Urinary bladder (tissue), 4 donors: Measurements from ENCODE around the gene SFSWAP. TPM values are rescaled to one million over a fixed set of nuclear protein-coding genes. Genes with fewer than 3 reads are reported as not detected.

Experiments
- DNase-seq: peaks from one replicate; pipeline ENCODE4 v3.0.0-alpha.2; 2015; ENCODE audit errors: extremely low spot score
- H3K27ac ChIP-seq: one replicate; pipeline ENCODE4 v1.5.1; 2013; ENCODE audit warnings: low read depth, mild to moderate bottlenecking, moderate library complexity
- H3K36me3 ChIP-seq: one replicate; pipeline ENCODE4 v1.6.1; 2013; ENCODE audit warnings: mild to moderate bottlenecking, moderate library complexity; ENCODE audit not compliant: insufficient read depth
- H3K4me1 ChIP-seq: one replicate; pipeline ENCODE4 v1.6.1; 2013; ENCODE audit warnings: mild to moderate bottlenecking, moderate library complexity; ENCODE audit not compliant: insufficient read depth
- H3K4me3 ChIP-seq: one replicate; pipeline ENCODE4 v1.5.1; 2013; ENCODE audit warnings: low read depth, low read length
- WGBS: extraction: QIAGEN DNeasy Blood & Tissue Kit; methylation state at CpG from one replicate; pipeline ENCODE4 v1.1.7; 2013; 5-methylcytosine and 5-hydroxymethylcytosine counted together
- polyA plus RNA-seq: library from polyadenylated mRNA; stranded (reverse); fragments of 200-250 nt; gene quantifications from one replicate; pipeline ENCODE4 v1.2.3, GENCODE V29; 2013
- total RNA-seq: library from RNA; depleted of rRNA; stranded (reverse); fragments of >200 nt; gene quantifications from one replicate; pipeline ENCODE4 v1.2.3, GENCODE V29; 2014
- donor health status: healthy with polysubstance abuse.
- donor health status: healthy.

Gene SFSWAP
- total and polyA plus RNA-seq, 2 donors, result 29.0 to 31.6 TPM

DNA sequence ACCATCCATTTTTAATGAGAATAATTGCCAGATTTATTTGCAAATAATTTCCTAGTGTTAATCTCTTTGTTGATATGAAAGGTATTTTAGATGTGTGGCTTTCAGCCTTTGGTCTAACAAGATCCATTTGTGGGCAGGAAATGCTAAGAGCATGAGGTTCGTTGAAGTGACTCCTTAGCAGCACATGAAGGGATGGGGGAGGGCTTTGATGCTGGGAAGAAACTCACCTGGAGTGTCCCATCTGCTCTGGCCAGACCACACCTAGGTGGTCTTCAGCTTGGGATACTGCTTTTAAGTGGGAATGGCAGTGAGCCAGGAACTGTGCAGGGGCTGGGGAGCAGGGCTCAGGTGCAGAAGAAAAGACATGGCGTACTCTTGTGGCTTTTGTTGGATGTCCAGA lies 13.6 kb downstream of the SFSWAP start:
- peaks cover 8% of the 10 kb centered on the region for H3K36me3 ChIP-seq
- no peak overlapping the region for H3K27ac ChIP-seq
- no peaks in the 10 kb centered on the region for H3K4me1 ChIP-seq
- no peak for DNase-seq
- WGBS, result 69% methylated on average over 2 of the region's 2 CpGs
- H3K4me3 ChIP-seq, result no peak overlapping the region

DNA sequence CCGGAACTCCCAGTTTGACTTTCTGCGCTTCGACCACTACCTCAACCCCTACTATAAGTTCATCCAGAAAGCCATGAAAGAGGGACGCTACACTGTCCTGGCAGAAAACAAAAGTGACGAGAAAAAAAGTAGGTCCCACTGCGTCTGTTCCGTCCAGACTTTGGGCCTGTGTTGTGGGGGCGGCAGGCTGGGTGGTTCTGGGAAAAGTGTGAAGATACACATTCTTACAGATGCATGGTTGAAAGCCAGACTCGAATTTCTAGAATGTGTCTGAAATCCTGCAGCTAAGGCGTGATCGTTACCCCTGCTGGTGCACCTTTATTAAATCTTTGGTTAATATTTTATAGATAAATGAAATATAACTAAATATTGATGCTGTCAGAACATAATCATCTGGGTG lies 14.6 kb downstream of the SFSWAP start:
- no peak overlapping the region for H3K27ac ChIP-seq
- WGBS, result 92% methylated on average over 11 of the region's 11 CpGs
- no peak overlapping the region for H3K4me3 ChIP-seq
- H3K4me1 ChIP-seq, result no peaks in the 10 kb centered on the region
- no peak for DNase-seq
- H3K36me3 ChIP-seq, result peaks cover 4% of the 10 kb centered on the region

DNA sequence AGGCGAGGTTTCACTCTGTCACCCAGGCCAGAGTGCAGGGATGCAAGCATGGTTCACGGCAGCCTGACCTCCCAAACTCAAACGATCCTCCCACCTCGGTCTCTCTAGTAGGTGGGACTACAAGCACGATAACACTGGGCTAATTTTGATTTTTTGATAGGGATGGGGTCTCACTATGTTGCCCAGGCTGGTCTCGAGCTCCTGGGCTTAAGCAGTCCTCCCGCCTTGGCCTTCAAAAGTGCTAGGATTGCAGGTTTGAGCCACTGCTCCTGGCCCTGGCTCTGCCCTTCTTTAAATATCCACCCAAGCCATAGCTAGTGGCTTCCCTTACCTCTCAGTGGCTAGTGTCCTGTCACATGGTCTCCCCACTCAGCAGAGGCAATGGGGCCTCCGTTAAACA lies 17.8 kb downstream of the SFSWAP start:
- WGBS, result 95% methylated on average over 8 of the region's 8 CpGs
- Histone ChIP-seq H3K4me1 (no peaks in the 10 kb centered on the region), H3K27ac (no peak overlapping the region), H3K36me3 (peaks cover 4% of the 10 kb centered on the region), H3K4me3 (no peak overlapping the region)
- DNase-seq, result no peak

DNA sequence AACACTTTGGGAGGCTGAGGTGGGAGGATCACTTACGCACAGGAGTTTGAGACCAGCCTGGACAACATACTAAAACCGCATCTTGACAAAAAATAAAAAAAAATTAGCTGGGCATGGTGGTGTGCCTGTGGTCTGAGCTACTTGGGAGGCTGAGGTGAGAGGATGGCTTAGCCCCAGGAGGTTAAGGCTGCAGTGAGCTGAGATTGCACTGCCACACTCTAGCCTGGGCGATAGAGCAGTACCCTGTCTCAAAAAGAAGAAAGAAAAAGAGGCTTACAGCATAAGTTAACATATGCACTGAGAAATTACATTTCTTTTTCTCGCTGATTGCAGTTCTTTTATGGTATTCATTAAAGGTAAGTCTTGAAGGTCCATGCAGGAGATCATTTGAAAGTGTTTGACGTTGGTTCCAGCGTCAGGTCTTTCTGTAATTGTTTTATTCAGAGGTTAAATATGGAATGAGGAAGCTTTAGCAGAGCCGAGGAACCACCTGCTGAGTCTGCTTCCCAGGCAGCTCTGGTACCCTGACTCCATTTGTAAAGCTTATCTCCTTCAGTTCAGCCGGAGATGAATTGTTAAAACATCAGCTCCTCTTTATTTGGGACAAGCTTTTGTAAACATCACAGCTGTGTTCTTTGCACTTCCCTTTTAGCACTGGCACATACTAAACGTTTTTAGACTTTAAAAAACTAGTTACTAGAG lies 18.5 kb downstream of the SFSWAP start:
- no peak for DNase-seq
- no peaks in the 10 kb centered on the region for H3K4me1 ChIP-seq
- peaks cover 4% of the 10 kb centered on the region for H3K36me3 ChIP-seq
- no peak overlapping the region for H3K4me3 ChIP-seq
- whole genome bisulfite sequencing, result 65% methylated on average over 9 of the region's 9 CpGs
- H3K27ac ChIP-seq, result no peak overlapping the region

DNA sequence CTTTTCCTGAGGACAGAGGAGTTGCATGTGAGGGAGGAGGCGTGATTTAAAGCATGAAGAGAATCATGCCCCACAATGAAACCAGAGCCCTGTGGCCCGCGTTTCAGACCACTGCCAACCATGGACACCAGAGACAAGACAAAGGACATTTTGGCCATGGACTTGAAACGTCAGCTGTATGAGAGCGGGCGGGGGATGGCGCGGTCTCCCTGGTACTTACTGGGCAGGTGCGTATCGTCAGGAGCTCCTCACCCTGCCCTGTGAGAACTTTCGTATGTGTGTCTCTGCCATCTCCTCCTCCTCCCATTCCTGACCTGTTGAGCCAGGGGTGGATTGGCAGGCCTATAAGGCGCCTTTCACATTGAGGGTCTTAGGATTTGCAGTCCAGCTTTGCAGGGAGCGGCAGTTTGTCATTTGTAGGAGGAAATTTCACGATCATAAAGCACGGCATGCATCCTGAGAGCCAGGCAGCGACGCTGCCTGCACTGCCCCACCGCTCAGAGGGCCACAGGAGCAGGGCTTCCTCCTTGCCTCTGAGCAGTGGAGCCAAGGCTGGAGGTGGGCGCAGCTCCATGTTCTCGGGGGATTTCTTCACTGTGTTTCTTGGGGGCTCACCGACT lies 22.2 kb downstream of the SFSWAP start:
- Histone ChIP-seq H3K36me3 (peaks cover 6% of the 10 kb centered on the region), H3K27ac (no peak overlapping the region), H3K4me3 (no peak overlapping the region), H3K4me1 (no peaks in the 10 kb centered on the region)
- 92% methylated on average over 21 of the region's 21 CpGs for WGBS
- no peak for DNase-seq

DNA sequence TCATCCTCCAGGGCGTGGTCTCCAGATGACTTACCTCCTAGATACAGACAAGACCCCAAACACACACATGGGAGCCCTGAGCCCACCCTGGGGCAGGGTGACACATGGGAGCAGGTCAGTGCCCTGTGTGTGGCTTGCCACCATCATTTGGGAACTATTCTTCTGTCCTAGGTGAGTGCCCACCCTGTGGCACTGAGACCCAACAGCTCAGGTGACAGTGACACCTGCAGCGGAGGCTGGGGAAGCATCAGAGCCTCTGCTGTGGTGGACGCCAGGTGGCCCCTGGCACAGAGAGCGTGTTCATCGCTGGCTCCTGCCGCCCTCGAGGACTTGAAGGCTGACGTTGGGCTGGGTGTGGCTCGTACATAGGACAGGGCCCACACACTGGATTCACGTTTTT lies 23.0 kb downstream of the SFSWAP start:
- 87% methylated on average over 10 of the region's 10 CpGs for WGBS
- H3K4me1 ChIP-seq, result no peaks in the 10 kb centered on the region
- no peak overlapping the region for H3K4me3 ChIP-seq
- DNase-seq, result no peak
- peaks cover 2% of the 10 kb centered on the region for H3K36me3 ChIP-seq
- no peak overlapping the region for H3K27ac ChIP-seq

DNA sequence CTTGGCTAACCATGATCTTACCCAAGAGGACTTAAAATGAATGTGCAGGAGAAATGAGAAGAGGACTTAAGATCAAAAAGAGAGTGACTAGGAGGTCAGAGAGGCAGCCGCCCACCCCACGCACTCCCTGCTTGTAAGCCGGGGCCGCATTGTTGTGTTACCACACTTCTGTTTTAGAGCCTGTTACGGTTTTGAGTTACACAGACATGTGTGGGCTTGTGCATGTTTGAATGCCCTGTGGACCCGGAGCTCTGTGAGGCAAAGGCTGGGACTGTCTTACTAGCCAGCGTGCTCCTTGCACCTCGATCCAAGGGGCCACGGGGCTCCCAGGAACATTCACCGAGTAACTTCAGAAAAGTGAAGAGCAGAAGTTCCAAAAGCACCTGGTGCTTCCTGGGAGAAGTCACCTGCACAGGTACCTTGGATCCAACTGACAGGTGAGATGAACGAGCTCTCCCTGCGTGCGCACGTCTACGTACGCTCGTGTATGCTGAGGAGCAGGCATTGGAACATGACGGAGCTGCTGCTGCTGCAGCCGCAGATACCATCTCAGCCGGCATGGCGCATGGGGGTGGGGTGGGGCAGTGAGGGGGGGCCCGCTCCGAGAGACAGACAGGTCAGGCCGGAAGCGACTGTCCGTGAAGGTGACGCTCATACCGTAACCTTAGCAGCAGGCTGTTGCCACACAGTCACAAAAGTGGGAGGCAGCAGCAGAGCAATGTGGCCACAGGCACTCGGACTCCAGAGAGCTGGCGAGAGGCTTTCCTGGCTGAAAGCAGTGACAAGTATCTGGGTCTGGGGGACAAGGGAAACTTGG lies 23.7 kb downstream of the SFSWAP start:
- no peaks in the 10 kb centered on the region for H3K4me1 ChIP-seq
- no peak for DNase-seq
- 90% methylated on average over 30 of the region's 30 CpGs for WGBS
- no peak overlapping the region for H3K4me3 ChIP-seq
- no peak overlapping the region for H3K27ac ChIP-seq
- peaks cover 2% of the 10 kb centered on the region for H3K36me3 ChIP-seq

DNA sequence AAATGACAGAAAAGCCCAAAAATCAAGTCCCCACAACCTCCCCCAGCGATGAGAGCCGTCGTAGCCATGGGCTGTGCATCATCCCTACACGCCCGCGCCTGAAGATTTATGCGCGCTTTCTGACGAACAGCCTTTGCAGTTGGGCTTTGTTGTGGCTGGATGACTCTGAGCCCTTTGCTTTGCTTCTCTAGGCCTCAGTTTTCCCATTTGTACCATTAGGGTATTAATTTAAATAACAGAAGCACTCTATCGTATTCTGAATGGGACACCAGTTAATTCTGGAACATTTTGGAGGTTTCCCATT lies 24.2 kb downstream of the SFSWAP start:
- no peak for DNase-seq
- Histone ChIP-seq H3K4me1 (no peaks in the 10 kb centered on the region), H3K4me3 (no peak overlapping the region), H3K36me3 (peaks cover 2% of the 10 kb centered on the region), H3K27ac (no peak overlapping the region)
- 88% methylated on average over 10 of the region's 10 CpGs for WGBS

DNA sequence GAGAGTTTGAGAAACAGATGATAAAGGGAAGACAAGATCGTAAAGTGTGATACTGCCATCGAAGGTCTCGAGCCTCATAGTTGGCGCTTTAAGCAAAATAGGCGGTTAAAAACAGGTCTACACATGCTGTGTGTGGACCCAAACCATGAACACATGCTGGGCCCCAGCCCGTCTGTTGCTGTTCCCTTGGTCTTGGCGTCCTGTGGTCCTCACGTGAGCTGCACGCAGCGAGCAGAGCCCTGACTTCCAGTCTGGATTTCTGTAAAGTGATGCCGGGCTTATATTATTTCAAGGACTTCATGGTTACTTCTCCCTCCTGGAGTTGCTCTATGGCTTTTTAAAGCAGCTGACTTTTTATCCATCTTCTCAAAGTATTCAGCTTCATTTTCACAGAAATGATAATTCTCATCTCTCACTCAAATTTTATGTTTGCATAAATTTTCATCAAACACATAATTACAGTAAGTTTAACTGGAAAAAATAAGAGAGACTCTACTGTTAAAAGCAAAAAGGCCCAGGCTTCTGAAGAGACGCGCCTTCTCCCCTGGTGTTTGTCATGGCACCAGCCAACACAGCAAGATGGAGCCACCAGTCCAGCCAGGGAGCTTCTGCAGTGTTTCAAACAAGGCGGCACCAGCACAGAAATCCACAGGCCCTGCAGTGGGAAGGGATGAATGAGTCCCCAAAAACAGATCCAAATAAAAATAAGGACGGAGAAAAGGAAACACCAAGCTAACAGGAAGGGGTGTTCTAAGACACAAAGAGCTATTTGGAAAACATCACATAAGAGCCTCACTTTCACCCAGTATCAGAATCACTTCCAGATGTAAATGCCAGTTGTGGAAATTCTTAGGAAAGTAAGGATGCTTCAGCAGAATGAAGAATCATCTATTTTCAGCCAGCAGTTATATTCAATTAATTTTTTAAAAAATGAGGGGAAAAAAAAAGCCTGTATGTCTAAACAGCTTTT lies 24.9 kb downstream of the SFSWAP start:
- Histone ChIP-seq H3K4me3 (no peak overlapping the region), H3K36me3 (peaks cover 2% of the 10 kb centered on the region), H3K27ac (no peak overlapping the region), H3K4me1 (no peaks in the 10 kb centered on the region)
- 87% methylated on average over 15 of the region's 15 CpGs for WGBS
- DNase-seq, result no peak

DNA sequence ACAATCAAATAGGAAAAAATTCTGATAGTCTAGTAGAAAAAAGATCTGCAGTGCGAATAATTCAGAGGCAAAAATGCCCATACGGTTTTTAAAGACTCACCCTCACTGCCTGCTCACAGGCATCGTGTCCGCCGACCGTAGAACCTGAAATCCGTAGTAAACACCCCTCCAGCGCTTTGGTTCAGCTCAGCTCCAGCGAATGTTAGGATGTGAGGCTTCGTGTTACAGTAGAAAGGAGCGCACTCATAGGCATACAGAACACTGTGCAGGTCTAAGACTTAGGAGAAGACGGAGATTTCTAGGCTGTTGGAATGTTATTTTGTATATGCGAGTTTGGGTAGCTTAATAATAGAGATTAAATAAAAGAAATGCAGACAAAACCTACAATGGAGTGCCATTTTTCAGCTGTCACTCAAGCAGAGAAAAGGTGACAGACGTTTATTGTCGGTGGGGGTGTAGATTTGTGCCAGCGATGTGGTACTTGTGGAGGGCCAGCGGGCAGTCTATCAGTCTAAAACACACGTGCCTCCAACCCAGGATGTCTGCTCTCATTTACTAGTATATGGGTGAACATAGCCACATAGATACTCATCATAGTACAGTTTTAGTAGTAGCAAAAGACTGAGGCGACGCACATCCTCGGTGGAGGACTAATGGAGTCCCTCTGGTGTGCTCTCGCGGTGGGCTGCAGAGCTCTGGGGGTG lies 25.7 kb downstream of the SFSWAP start:
- 87% methylated on average over 23 of the region's 23 CpGs for WGBS
- H3K4me3 ChIP-seq, result no peak overlapping the region
- no peaks in the 10 kb centered on the region for H3K4me1 ChIP-seq
- H3K27ac ChIP-seq, result no peak overlapping the region
- no peak for DNase-seq
- peaks cover 2% of the 10 kb centered on the region for H3K36me3 ChIP-seq

DNA sequence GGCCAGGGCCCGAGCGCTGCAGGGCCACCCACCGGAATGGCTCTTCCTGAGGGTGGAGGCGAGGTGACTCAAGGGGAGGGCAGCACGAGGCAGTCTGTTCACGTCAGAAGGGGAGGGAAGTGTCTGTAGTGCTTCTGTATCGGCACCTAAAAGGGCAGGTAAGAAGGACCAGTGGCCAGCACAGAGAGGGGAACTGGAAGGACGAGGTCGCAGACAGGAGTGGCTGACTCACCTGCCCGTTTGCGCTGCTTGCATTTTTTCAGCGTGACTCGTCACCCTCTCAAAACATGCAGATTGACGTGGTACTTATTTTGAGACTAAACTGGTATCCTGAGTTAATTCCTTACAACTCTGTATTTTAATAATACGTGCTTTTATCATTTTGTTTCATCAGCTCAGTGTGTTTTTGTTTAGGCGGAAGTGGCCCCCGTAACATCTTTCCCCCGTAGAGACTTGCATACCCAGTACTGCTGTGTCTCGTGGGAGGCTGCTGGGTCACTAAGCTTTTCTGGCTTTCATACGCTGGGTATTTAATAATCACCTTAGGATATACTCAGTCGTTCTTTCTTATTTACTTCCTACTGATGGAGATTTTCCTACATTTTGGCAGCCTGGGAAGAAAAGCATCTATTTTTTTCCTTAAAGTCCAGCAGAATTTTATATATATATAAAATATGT lies 26.4 kb downstream of the SFSWAP start:
- H3K4me1 ChIP-seq, result no peaks in the 10 kb centered on the region

DNA sequence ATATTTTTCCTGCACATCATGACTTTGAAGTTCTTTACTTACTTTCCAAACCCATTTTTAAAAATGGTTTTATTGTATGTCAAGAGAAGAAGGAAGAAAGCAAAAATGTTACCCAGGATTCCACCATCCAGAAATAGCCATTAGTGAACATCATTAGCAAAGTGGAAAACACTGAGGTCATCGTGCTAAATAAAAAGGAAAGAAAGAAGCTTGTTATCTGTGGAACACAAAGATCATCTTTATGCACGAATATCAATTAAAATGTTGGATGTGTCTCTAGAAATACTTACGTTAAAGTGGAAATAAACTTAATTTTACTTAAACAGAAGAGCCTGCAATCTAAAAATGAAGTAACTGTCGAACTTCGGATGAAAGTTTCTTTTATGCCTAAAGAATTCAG lies 27.3 kb downstream of the SFSWAP start:
- Histone ChIP-seq H3K27ac (no peak overlapping the region), H3K4me3 (no peak overlapping the region), H3K36me3 (peaks cover 6% of the 10 kb centered on the region), H3K4me1 (no peaks in the 10 kb centered on the region)
- WGBS, result 89% methylated on average over 5 of the region's 5 CpGs
- no peak for DNase-seq

More for the DNA sequence above, 26.4 kb downstream of the SFSWAP start:
- H3K36me3 ChIP-seq, result peaks cover 6% of the 10 kb centered on the region
- no peak overlapping the region for H3K27ac ChIP-seq
- 75% methylated on average over 21 of the region's 21 CpGs for WGBS
- no peak for DNase-seq
- no peak overlapping the region for H3K4me3 ChIP-seq
